H9 (cell line): ENCODE measurements around the gene CALHM6. TPM values are rescaled to one million over a fixed set of nuclear protein-coding genes. Genes with fewer than 3 reads are reported as not detected.

Source experiments
- DNase-seq: peaks from one replicate; pipeline ENCODE4 v3.0.0-alpha.2; 2017
- H2AFZ ChIP-seq: one replicate; pipeline ENCODE4 v1.6.1; 2013; ENCODE audit warnings: mild to moderate bottlenecking, low read length, control low read depth, moderate library complexity
- H2AK5ac ChIP-seq: 2 replicates; pipeline ENCODE4 v1.6.1; 2013; ENCODE audit warnings: low read length, control low read depth, mixed read lengths; ENCODE audit not compliant: insufficient read length
- H2BK120ac ChIP-seq: one replicate; pipeline ENCODE4 v1.6.1; 2013; ENCODE audit warnings: low read depth, mild to moderate bottlenecking, low read length, control low read depth, inconsistent platforms; ENCODE audit not compliant: poor library complexity, severe bottlenecking
- H2BK12ac ChIP-seq: 2 replicates; pipeline ENCODE4 v1.6.1; 2013; ENCODE audit warnings: low read length, control low read depth, mixed read lengths, low read depth; ENCODE audit not compliant: insufficient read length
- H2BK15ac ChIP-seq: 2 replicates; pipeline ENCODE4 v1.6.1; 2013; ENCODE audit warnings: low read depth, low read length, control low read depth
- H2BK20ac ChIP-seq: one replicate; pipeline ENCODE4 v1.6.1; 2013; ENCODE audit warnings: low read depth, mild to moderate bottlenecking, low read length, control low read depth, inconsistent platforms; ENCODE audit not compliant: poor library complexity, severe bottlenecking
- H2BK5ac ChIP-seq: 2 replicates; pipeline ENCODE4 v1.6.1; 2013; ENCODE audit warnings: low read length, control low read depth, mixed read lengths; ENCODE audit not compliant: insufficient read length
- H3K14ac ChIP-seq: 2 replicates; pipeline ENCODE4 v1.6.1; 2013; ENCODE audit warnings: low read length, control low read depth; ENCODE audit not compliant: insufficient read depth
- H3K18ac ChIP-seq: 2 replicates; pipeline ENCODE4 v1.6.1; 2013; ENCODE audit warnings: low read depth, mild to moderate bottlenecking, mixed read lengths, low read length, control low read depth; ENCODE audit not compliant: insufficient read length
- H3K23ac ChIP-seq: 2 replicates; pipeline ENCODE4 v1.6.1; 2013; ENCODE audit warnings: low read length, control low read depth, mixed read lengths, low read depth; ENCODE audit not compliant: insufficient read length
- H3K23me2 ChIP-seq: 2 replicates; pipeline ENCODE4 v1.6.1; 2013; ENCODE audit warnings: low read depth, mild to moderate bottlenecking, mixed read lengths, low read length, control low read depth; ENCODE audit not compliant: insufficient read length, poor library complexity, severe bottlenecking
- H3K27ac ChIP-seq: 2 replicates; pipeline ENCODE4 v1.5.1; 2013; ENCODE audit warnings: low read length, control low read depth, mixed read lengths, low read depth; ENCODE audit not compliant: insufficient read length
- H3K27me3 ChIP-seq: 2 replicates; pipeline ENCODE4 v1.6.1; 2013; ENCODE audit warnings: low read length, control low read depth, inconsistent platforms; ENCODE audit not compliant: insufficient read depth
- H3K4ac ChIP-seq: 2 replicates; pipeline ENCODE4 v1.6.1; 2013; ENCODE audit warnings: low read depth, mild to moderate bottlenecking, control low read depth, inconsistent platforms, low read length, moderate library complexity
- H3K4me1 ChIP-seq: 2 replicates; pipeline ENCODE4 v1.6.1; 2013; ENCODE audit warnings: low read length, control low read depth, inconsistent platforms; ENCODE audit not compliant: insufficient read depth
- H3K4me2 ChIP-seq: 2 replicates; pipeline ENCODE4 v1.6.1; 2013; ENCODE audit warnings: low read length, control low read depth, mixed read lengths; ENCODE audit not compliant: insufficient read length, insufficient read depth
- H3K56ac ChIP-seq: 2 replicates; pipeline ENCODE4 v1.6.1; 2013; ENCODE audit warnings: low read depth, mild to moderate bottlenecking, mixed read lengths, low read length, control low read depth; ENCODE audit not compliant: insufficient read length
- H3K79me1 ChIP-seq: 2 replicates; pipeline ENCODE4 v1.6.1; 2013; ENCODE audit warnings: low read depth, mild to moderate bottlenecking, moderate library complexity, low read length, control low read depth, inconsistent platforms; ENCODE audit not compliant: insufficient read depth, poor library complexity, severe bottlenecking
- H3K79me2 ChIP-seq: 2 replicates; pipeline ENCODE4 v1.6.1; 2013; ENCODE audit warnings: low read length, control low read depth, inconsistent platforms; ENCODE audit not compliant: insufficient read depth
- H3K9ac ChIP-seq: 2 replicates; pipeline ENCODE4 v1.6.1; 2013; ENCODE audit warnings: low read length, control low read depth, mixed read lengths; ENCODE audit not compliant: insufficient read length; ENCODE audit errors: extremely low read depth
- H3K9me3 ChIP-seq: one replicate; pipeline ENCODE4 v1.6.1; 2013; ENCODE audit warnings: low read depth, low read length, inconsistent platforms; ENCODE audit not compliant: control insufficient read depth
- H3T11ph ChIP-seq: one replicate; pipeline ENCODE4 v1.6.1; 2013; ENCODE audit warnings: mild to moderate bottlenecking, low read length, control low read depth, inconsistent platforms
- H4K20me1 ChIP-seq: one replicate; pipeline ENCODE4 v1.6.1; 2013; ENCODE audit not compliant: control insufficient read depth, insufficient read length, insufficient read depth
- H4K5ac ChIP-seq: 2 replicates; pipeline ENCODE4 v1.6.1; 2013; ENCODE audit warnings: low read depth, mild to moderate bottlenecking, mixed read lengths, low read length, control low read depth; ENCODE audit not compliant: insufficient read length
- H4K8ac ChIP-seq: replicated peaks from 2 replicates; pipeline ENCODE4 v1.6.1; 2013; ENCODE audit warnings: low read length, control low read depth, mixed read lengths, low read depth; ENCODE audit not compliant: insufficient read length
- H4K91ac ChIP-seq: 2 replicates; pipeline ENCODE4 v1.6.1; 2013; ENCODE audit warnings: low read depth, mild to moderate bottlenecking, moderate library complexity, mixed read lengths, low read length, control low read depth; ENCODE audit not compliant: insufficient read length
- H3K27ac Mint-ChIP-seq, 3 experiments: 2 replicates in 2 of 3; 3 replicates in 1 of 3; pipeline ENCODE4 v1.8.0; 2020 to 2021; ENCODE audit warnings: mixed read lengths in 3 of 3, mild to moderate bottlenecking in 1 of 3, moderate library complexity in 1 of 3
- H3K27me3 Mint-ChIP-seq: 2 replicates; pipeline ENCODE4 v1.8.0; 2021; ENCODE audit warnings: low read depth, mild to moderate bottlenecking, moderate library complexity, mixed read lengths
- H3K36me3 Mint-ChIP-seq, 3 experiments: 2 replicates in 2 of 3; 3 replicates in 1 of 3; pipeline ENCODE4 v1.8.0; 2020 to 2021; ENCODE audit warnings: low read depth in 3 of 3, mixed read lengths in 3 of 3; ENCODE audit not compliant: insufficient read depth in 1 of 3
- H3K4me1 Mint-ChIP-seq, 2 experiments: 2 replicates each; pipeline ENCODE4 v1.8.0; 2020; ENCODE audit warnings: mixed read lengths in 2 of 2
- H3K4me3 Mint-ChIP-seq, 2 experiments: 2 replicates in 1 of 2; 3 replicates in 1 of 2; pipeline ENCODE4 v1.8.0; 2020 to 2021; ENCODE audit warnings: mild to moderate bottlenecking in 2 of 2, mixed read lengths in 2 of 2, moderate library complexity in 1 of 2
- H3K9me3 Mint-ChIP-seq, 2 experiments: 2 replicates in 1 of 2; 3 replicates in 1 of 2; pipeline ENCODE4 v1.8.0; 2020; ENCODE audit warnings: mild to moderate bottlenecking in 2 of 2, mixed read lengths in 2 of 2, moderate library complexity in 1 of 2
- CTCF ChIP-seq: fragments of 200-600 bp; sonication (generic); conservative IDR thresholded peaks from 3 replicates; pipeline ENCODE4 v1.8.0; 2021; ENCODE audit warnings: antibody characterized with exemption, mild to moderate bottlenecking
- WGBS: extraction: QIAGEN DNeasy Blood & Tissue Kit; methylation state at CpG from one replicate; pipeline ENCODE4 v1.1.7; 2013; ENCODE audit warnings: missing lambda C conversion rate, low lambda C conversion rate, mixed read lengths; ENCODE audit not compliant: insufficient read length; ENCODE audit errors: extremely low coverage; 5-methylcytosine and 5-hydroxymethylcytosine counted together
- total RNA-seq: library from RNA; stranded (reverse); gene quantifications from 2 replicates; pipeline ENCODE4 v1.2.1, GENCODE V29; 2021

CALHM6 gene
- total RNA-seq, 1 experiment from 2014 or later, result 0.44 TPM

GRCh38 chr6:116483616-116484015, 22.4 kb downstream of the CALHM6 start:
- H3K79me2 ChIP-seq, result no peaks in the 10 kb centered on the region
- no peaks in the 10 kb centered on the region for H4K20me1 ChIP-seq
- no peak overlapping the region for H2BK20ac ChIP-seq
- no peak overlapping the region for H3K9ac ChIP-seq
- H3K23ac ChIP-seq, result no peak overlapping the region
- H2BK12ac ChIP-seq, result no peak overlapping the region
- Mint-ChIP-seq H3K27me3 (peaks cover 2% of the 10 kb centered on the region; the same call in 1 of the 2 replicates), H3K9me3 (peaks cover 2 to 3% of the 10 kb centered on the region in 2 experiments; a peak in 4 of 5 replicates), H3K4me3 (no peak overlapping the region), H3K36me3 (peaks cover 0 to 1% (median 0%) of the 10 kb centered on the region in 3 experiments; a peak in 1 of 7 replicates), H3K4me1 (no peaks in the 10 kb centered on the region), H3K27ac (no peak overlapping the region)
- no peak overlapping the region for H3T11ph ChIP-seq
- H4K8ac ChIP-seq, result no peak overlapping the region
- H3K56ac ChIP-seq, result no peak overlapping the region
- H2AFZ ChIP-seq, result no peak overlapping the region
- H3K4ac ChIP-seq, result no peak overlapping the region
- H2BK15ac ChIP-seq, result no peak overlapping the region
- H3K27me3 ChIP-seq, result no peaks in the 10 kb centered on the region
- no peak for TF ChIP-seq CTCF
- WGBS, result no CpG with 5 or more reads among the region's 2 CpGs
- no peaks in the 10 kb centered on the region for H3K79me1 ChIP-seq
- DNase-seq, result no peak
- no peak overlapping the region for H2BK120ac ChIP-seq
- no peak overlapping the region for H4K5ac ChIP-seq
- no peak overlapping the region for H2AK5ac ChIP-seq
- no peak overlapping the region for H3K4me2 ChIP-seq
- H3K14ac ChIP-seq, result no peak overlapping the region
- no peak overlapping the region for H4K91ac ChIP-seq
- no peak overlapping the region for H2BK5ac ChIP-seq
- no peak overlapping the region for H3K27ac ChIP-seq
- H3K18ac ChIP-seq, result no peak overlapping the region
- H3K23me2 ChIP-seq, result no peaks in the 10 kb centered on the region
- H3K9me3 ChIP-seq, result no peaks in the 10 kb centered on the region
- no peaks in the 10 kb centered on the region for H3K4me1 ChIP-seq
